ENCODE data around the gene MRPL24.

DNA sequence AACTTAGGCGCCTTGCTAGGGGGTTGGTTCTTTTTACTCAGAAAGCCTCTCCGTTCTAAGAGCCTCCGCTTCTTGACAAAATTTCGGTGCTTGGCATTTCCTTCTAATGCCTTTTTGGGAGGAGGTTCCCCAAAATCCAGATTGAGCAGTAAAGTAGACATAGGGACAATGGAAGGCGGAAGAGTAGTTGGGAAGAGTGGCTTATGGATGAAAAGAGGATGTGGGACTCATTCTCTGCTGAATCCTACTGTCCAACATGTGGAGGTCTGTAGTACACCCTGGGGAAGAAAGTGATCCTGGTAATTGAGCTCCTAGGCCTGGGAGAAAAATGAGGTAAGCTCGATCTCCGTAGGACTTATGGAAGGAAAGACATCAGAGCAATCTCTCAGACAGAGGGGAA is 13.4 kb downstream of the MRPL24 start:
- TF ChIP-seq, protein P1, sequence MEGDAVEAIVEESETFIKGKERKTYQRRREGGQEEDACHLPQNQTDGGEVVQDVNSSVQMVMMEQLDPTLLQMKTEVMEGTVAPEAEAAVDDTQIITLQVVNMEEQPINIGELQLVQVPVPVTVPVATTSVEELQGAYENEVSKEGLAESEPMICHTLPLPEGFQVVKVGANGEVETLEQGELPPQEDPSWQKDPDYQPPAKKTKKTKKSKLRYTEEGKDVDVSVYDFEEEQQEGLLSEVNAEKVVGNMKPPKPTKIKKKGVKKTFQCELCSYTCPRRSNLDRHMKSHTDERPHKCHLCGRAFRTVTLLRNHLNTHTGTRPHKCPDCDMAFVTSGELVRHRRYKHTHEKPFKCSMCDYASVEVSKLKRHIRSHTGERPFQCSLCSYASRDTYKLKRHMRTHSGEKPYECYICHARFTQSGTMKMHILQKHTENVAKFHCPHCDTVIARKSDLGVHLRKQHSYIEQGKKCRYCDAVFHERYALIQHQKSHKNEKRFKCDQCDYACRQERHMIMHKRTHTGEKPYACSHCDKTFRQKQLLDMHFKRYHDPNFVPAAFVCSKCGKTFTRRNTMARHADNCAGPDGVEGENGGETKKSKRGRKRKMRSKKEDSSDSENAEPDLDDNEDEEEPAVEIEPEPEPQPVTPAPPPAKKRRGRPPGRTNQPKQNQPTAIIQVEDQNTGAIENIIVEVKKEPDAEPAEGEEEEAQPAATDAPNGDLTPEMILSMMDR (IDR thresholded peaks at IDR 0.05 in 8 of 11, conservative IDR thresholded peaks at IDR 0.05 in 3 of 11): no peak
- TF ChIP-seq POLR2A (IDR thresholded peaks at IDR 0.05): no peak

All from spleen (tissue), 7 donors.